Measurements from ENCODE around the gene ETF1.

The ETF1 gene

GRCh38 chr5:138573223-138573622, 30.2 kb upstream of the ETF1 start:
- TF ChIP-seq, protein P1, sequence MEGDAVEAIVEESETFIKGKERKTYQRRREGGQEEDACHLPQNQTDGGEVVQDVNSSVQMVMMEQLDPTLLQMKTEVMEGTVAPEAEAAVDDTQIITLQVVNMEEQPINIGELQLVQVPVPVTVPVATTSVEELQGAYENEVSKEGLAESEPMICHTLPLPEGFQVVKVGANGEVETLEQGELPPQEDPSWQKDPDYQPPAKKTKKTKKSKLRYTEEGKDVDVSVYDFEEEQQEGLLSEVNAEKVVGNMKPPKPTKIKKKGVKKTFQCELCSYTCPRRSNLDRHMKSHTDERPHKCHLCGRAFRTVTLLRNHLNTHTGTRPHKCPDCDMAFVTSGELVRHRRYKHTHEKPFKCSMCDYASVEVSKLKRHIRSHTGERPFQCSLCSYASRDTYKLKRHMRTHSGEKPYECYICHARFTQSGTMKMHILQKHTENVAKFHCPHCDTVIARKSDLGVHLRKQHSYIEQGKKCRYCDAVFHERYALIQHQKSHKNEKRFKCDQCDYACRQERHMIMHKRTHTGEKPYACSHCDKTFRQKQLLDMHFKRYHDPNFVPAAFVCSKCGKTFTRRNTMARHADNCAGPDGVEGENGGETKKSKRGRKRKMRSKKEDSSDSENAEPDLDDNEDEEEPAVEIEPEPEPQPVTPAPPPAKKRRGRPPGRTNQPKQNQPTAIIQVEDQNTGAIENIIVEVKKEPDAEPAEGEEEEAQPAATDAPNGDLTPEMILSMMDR (conservative IDR thresholded peaks at IDR 0.05; ENCODE audit: low read length) = no peak
- H3K4me3 ChIP-seq (ENCODE audit: low read length) = no peak overlapping the region
- no peak for DNase-seq (ENCODE audit: low read depth)

DNA sequence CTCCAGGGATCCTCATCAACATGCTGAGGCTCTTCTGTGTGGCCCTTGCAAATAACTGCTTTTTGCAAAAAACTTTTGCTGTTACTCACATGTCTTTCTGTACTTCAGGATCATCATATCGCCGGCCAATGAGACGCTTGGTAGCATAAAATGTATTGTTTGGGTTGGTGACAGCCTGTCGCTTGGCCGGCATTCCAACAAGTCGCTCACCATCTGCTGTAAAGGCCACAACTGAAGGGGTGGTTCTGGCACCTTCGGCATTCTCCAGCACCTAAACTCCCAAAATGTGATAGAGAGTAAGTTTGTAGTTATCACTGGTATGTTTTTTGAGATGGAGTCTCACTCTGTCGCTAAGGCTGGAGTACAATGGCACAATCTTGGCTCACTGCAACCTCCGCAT, 27.8 kb upstream of the ETF1 start:
- no peak overlapping the region for H3K4me3 ChIP-seq (ENCODE audit: low read length)
- DNase-seq (ENCODE audit: low read depth) = no peak
- TF ChIP-seq, protein P1 (conservative IDR thresholded peaks at IDR 0.05; ENCODE audit: low read length) = no peak

DNA sequence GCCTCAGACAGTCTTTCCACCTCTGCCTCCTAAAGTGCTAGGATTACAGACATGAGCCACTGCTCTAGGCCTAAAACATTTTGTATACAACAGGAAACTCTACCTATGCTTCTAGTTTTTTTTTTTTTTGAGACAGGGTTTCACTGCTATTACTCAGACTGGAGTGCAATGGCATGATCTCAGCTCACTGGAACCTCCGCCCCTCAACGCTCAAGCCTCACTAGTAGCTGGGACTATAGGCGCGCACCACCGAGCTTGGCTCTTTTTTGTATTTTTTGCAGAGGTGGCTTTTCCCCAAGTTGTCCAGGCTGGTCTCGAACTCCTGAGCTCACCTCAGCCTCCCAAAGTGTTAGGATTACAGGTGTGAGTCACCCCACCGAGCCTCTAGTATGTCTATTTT, 26.7 kb upstream of the ETF1 start:
- TF ChIP-seq, protein P1 (conservative IDR thresholded peaks at IDR 0.05; ENCODE audit: low read length) = no peak
- H3K4me3 ChIP-seq (ENCODE audit: low read length) = no peak overlapping the region
- DNase-seq (ENCODE audit: low read depth) = no peak

GRCh38 chr5:138568061-138568824, 25.2 kb upstream of the ETF1 start:
- DNase-seq (ENCODE audit: low read depth) = no peak
- no peak overlapping the region for H3K4me3 ChIP-seq (ENCODE audit: low read length)
- TF ChIP-seq, protein P1 (conservative IDR thresholded peaks at IDR 0.05; ENCODE audit: low read length) = no peak

- TF ChIP-seq, protein P1 (conservative IDR thresholded peaks at IDR 0.05; ENCODE audit: low read length) = no peak
- DNase-seq (ENCODE audit: low read depth) = no peak
- H3K4me3 ChIP-seq (ENCODE audit: low read length) = no peak overlapping the region
Observed at GRCh38 chr5:138566792-138567191, 23.8 kb upstream of the ETF1 start.

DNA sequence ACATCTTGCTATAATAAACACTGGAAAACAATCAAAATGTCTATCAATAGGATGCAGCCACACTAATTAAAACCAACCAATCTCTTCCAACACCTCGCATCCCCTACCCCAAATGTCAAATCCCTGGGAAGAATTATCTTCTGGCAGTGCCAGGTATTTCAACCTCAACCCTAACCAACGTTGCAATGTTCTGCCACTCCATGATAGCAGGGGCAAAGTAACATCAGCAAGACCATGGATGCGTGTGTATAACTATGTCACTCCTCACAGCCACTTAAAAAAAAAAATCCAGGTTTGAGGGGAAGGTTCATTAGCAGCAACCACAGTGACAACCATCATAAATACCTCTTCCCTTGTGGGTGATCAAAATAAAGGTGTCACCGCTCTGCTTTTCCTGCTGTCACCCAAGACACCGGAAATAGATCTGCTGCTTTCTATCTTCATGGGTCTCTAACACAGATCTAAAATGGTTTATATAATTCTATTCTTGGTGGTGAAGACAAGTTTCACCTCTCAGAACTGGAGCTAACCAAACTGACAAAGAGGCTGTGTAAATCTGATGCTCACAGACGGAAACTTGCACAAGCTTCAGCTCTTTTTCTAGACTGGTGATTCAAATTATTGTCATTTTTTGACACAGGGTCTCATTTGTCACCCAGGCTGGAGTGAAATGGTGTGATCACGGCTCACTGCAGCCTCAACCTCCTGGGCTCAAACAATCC, 22.2 kb upstream of the ETF1 start:
- TF ChIP-seq, protein P1 (conservative IDR thresholded peaks at IDR 0.05; ENCODE audit: low read length) = no peak
- H3K4me3 ChIP-seq (ENCODE audit: low read length) = no peak overlapping the region
- DNase-seq (ENCODE audit: low read depth) = no peak

DNA sequence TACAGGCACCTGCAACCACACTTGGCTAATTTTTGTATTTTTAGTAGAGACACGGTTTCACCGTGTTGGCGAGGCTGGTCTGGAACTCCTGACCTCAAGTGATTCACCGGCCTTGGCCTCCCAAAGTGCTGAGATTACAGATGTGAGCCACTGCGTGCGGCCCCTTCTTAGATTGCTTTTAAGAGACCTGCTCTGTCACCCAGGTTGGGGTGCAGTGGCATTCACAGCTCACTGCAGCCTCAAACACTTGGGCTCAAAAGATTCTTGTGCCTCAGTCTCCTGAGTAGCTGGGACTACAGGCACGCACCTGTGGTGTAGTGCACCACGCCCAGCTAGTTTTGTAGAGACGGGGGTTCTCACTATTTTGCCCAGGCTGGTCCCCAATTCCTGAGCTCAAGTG, 21.2 kb upstream of the ETF1 start:
- TF ChIP-seq, protein P1 (conservative IDR thresholded peaks at IDR 0.05; ENCODE audit: low read length) = no peak

More for the DNA sequence above, 21.2 kb upstream of the ETF1 start:
- no peak overlapping the region for H3K4me3 ChIP-seq (ENCODE audit: low read length)
- no peak for DNase-seq (ENCODE audit: low read depth)
